HEK293T (cell line): ENCODE data around the gene PLCD3.

Experiments
- CTCF ChIA-PET: fragments of 350-600 bp; formaldehyde crosslinking; extraction: SDS; loops from one replicate; lab custom pipeline; 2021; ENCODE audit warnings: antibody characterized with exemption, inconsistent platforms; lab: Yijun Ruan, JAX
- POLR2A ChIA-PET: fragments of 350-600 bp; formaldehyde crosslinking; extraction: SDS; loops from one replicate; lab custom pipeline; 2020; ENCODE audit warnings: antibody characterized with exemption, inconsistent platforms; lab: Yijun Ruan, JAX
- DNase-seq: peaks from one replicate; pipeline ENCODE4 v3.0.0; 2012; ENCODE audit warnings: mixed read lengths; ENCODE audit errors: extremely low spot score
- ARNT ChIP-seq: fragments of 450-650 bp; IDR thresholded peaks from 2 replicates; pipeline ENCODE4 v1.6.1; 2017; ENCODE audit warnings: mild to moderate bottlenecking
- BHLHE40 ChIP-seq: fragments of 450-650 bp; IDR thresholded peaks from 2 replicates; pipeline ENCODE4 v1.6.1; 2016; ENCODE audit warnings: mild to moderate bottlenecking, moderate library complexity, borderline replicate concordance
- CTBP1 ChIP-seq: fragments of 450-650 bp; IDR thresholded peaks from 2 replicates; pipeline ENCODE4 v1.6.1; 2016; ENCODE audit warnings: borderline replicate concordance
- ELF4 ChIP-seq: fragments of 450-650 bp; IDR thresholded peaks from 2 replicates; pipeline ENCODE4 v1.6.1; 2017; ENCODE audit warnings: antibody characterized with exemption
- FOXA1 ChIP-seq: fragments of 450-650 bp; IDR thresholded peaks from 2 replicates; pipeline ENCODE4 v1.6.1; 2016; ENCODE audit warnings: mild to moderate bottlenecking
- FOXK2 ChIP-seq: fragments of 450-650 bp; IDR thresholded peaks from 2 replicates; pipeline ENCODE4 v1.6.1; 2016; ENCODE audit warnings: mild to moderate bottlenecking
- FOXM1 ChIP-seq: fragments of 450-650 bp; IDR thresholded peaks from 2 replicates; pipeline ENCODE4 v1.6.1; 2017; ENCODE audit warnings: mild to moderate bottlenecking, borderline replicate concordance
- HDGF ChIP-seq: fragments of 450-650 bp; IDR thresholded peaks from 2 replicates; pipeline ENCODE4 v1.6.1; 2017; ENCODE audit warnings: antibody characterized with exemption, borderline replicate concordance
- L3MBTL2 ChIP-seq: fragments of 450-650 bp; conservative IDR thresholded peaks from 2 replicates; pipeline ENCODE4 v1.6.1; 2016; ENCODE audit warnings: mild to moderate bottlenecking
- LEF1 ChIP-seq: fragments of 450-650 bp; IDR thresholded peaks from 2 replicates; pipeline ENCODE4 v1.6.1; 2017; ENCODE audit warnings: mild to moderate bottlenecking, borderline replicate concordance
- NFRKB ChIP-seq: fragments of 450-650 bp; IDR thresholded peaks from 2 replicates; pipeline ENCODE4 v1.6.1; 2016; ENCODE audit warnings: mild to moderate bottlenecking, moderate library complexity
- PKNOX1 ChIP-seq: fragments of 450-650 bp; IDR thresholded peaks from 2 replicates; pipeline ENCODE4 v1.6.1; 2016
- SP1 ChIP-seq: fragments of 450-650 bp; IDR thresholded peaks from 2 replicates; pipeline ENCODE4 v1.6.1; 2017
- SUZ12 ChIP-seq: fragments of 450-650 bp; IDR thresholded peaks from 2 replicates; pipeline ENCODE4 v1.6.1; 2016; ENCODE audit warnings: mild to moderate bottlenecking
- TARDBP ChIP-seq: fragments of 450-650 bp; IDR thresholded peaks from 2 replicates; pipeline ENCODE4 v1.6.1; 2016
- ZNF384 ChIP-seq: fragments of 450-650 bp; IDR thresholded peaks from 2 replicates; pipeline ENCODE4 v1.6.1; 2016

Gene PLCD3

GRCh38 chr17:45117848-45118646 lies 14.3 kb downstream of the PLCD3 start:
- CTCF ChIA-PET, result interaction anchor here (3.0 kb wide), 1 partner anchor 17 kb away, joined by 15 read pairs; the partner anchor contains the start of gene ACBD4
- TF ChIP-seq FOXA1 (no peak), ARNT (no peak), BHLHE40 (no peak), NFRKB (no peak), HDGF (no peak), ELF4 (no peak), SP1 (no peak), FOXM1 (no peak)
- DNase-seq, result no peak
- POLR2A ChIA-PET, result interaction anchor here (1.1 to 1.9 kb wide), 3 partner anchors 9 to 43 kb away, joined by 3 to 6 read pairs (median 3); partner anchors contain the start of gene HEXIM2

DNA sequence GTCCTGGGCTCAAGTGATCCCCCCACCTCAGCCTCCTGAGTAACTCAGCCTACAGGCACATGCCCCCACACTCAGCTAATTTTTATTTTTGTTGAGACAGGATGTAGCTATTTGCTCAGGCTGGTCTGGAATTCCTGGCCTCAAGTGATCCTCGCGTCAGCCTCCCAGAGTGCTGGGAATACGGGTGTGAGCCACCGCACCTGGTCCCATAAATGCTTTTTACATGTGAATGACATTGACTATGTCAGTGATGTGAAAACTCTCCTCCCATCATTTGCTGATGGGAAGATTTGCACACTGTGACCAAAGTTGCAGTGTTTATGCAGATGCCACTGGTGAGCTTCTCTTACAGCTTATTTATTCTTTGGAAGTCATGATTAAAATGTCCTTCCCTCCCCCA lies 15.0 kb downstream of the PLCD3 start:
- ChIA-PET CTCF (interaction anchor here (3.0 kb wide), 1 partner anchor 18 kb away, joined by 15 read pairs; the partner anchor contains the start of gene ACBD4), POLR2A (interaction anchor here (1.1 to 1.9 kb wide), 2 partner anchors 8 to 44 kb away, joined by 3 to 6 read pairs; partner anchors contain the start of gene HEXIM2)
- TF ChIP-seq BHLHE40 (no peak), HDGF (no peak), SP1 (no peak), FOXM1 (no peak), ELF4 (no peak), L3MBTL2 (no peak), LEF1 (no peak), CTBP1 (no peak), PKNOX1 (no peak), FOXA1 (no peak), ZNF384 (no peak), ARNT (no peak), SUZ12 (no peak), NFRKB (no peak), FOXK2 (no peak), TARDBP (no peak)
- no peak for DNase-seq

DNA sequence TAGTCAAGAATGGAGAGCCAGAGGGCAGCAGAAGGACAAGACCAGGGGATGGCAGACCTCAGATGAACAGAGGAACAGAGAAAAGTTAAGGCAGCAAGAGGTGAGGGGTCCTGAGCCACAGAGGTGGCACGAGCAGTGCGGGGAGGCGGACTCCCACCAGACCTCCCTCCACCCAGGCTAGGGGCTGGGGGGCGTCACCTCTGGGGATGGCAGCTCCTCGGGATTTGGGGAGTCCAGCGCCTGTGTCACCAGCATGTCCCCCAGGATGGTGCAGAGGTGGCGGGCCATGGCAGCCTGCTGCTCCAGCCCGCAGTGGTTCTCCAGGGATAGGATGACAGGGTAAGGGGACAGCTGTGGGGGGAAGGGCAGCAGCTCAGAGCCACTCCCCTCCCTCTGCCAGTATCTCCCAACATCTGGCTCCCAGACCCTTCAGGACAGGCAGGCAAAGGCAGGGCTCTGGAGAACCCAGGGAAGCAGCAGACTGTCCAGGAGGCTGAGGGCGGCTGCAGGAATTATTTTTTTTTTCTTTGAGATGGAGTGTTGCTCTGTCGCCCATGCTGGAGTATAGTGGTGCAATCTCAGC lies 15.8 kb downstream of the PLCD3 start:
- TF ChIP-seq FOXM1 (no peak), TARDBP (no peak), BHLHE40 (no peak), SP1 (no peak), SUZ12 (no peak), PKNOX1 (no peak), ARNT (no peak), ELF4 (no peak), ZNF384 (no peak), HDGF (no peak), FOXK2 (no peak), FOXA1 (no peak), NFRKB (no peak), L3MBTL2 (no peak), CTBP1 (no peak), LEF1 (no peak)
- ChIA-PET POLR2A (no interaction called here), CTCF (interaction anchor here (1.8 kb wide), 1 partner anchor 19 kb away, joined by 10 read pairs; the partner anchor contains the start of gene ACBD4)
- no peak for DNase-seq

- no peak for TF ChIP-seq L3MBTL2
- TF ChIP-seq NFRKB, result no peak
- no peak for TF ChIP-seq PKNOX1
- no peak for TF ChIP-seq ARNT
- no peak for TF ChIP-seq SUZ12
- TF ChIP-seq BHLHE40, result no peak
- no peak for TF ChIP-seq CTBP1
- no peak for TF ChIP-seq FOXA1
- no peak for TF ChIP-seq FOXM1
- DNase-seq, result no peak
- POLR2A ChIA-PET, result no interaction called here
- CTCF ChIA-PET, result interaction anchor here (1.8 kb wide), 1 partner anchor 19 kb away, joined by 10 read pairs; the partner anchor contains the start of gene ACBD4
Observed at GRCh38 chr17:45115871-45116270, 16.4 kb downstream of the PLCD3 start.

- no peak for DNase-seq
- TF ChIP-seq PKNOX1, result no peak
- POLR2A ChIA-PET, result interaction anchor here (1.2 kb wide), 1 partner anchor 93 kb away, joined by 3 read pairs; no protein-coding TSS in a partner anchor
- CTCF ChIA-PET, result interaction anchor here (1.0 to 1.8 kb wide), 2 partner anchors 15 to 20 kb away, joined by 3 to 10 read pairs; partner anchors contain the start of gene ACBD4
Observed at GRCh38 chr17:45115015-45115625, 17.2 kb downstream of the PLCD3 start.
